Transverse colon (tissue), 3 donors: ENCODE data around the gene C11orf97.

Source experiments
- EP300 ChIP-seq: sonication (generic); formaldehyde crosslinking; IDR thresholded peaks from one replicate; pipeline ENCODE4 v1.6.1; 2017; ENCODE audit warnings: antibody characterized with exemption, low read depth
- POLR2A ChIP-seq: fragments of 450-650 bp; IDR thresholded peaks from one replicate; pipeline ENCODE4 v1.6.1; 2016; ENCODE audit warnings: antibody characterized with exemption, mild to moderate bottlenecking, moderate library complexity
- TF ChIP-seq, protein P1 (sequence below), 5 experiments: fragments of 200-600 bp in 3 of 5; fragments of 450-650 bp in 2 of 5; sonication (generic) in 3 of 5; IDR thresholded peaks; 1 replicate in 2 of 5; 2 replicates in 3 of 5; pipeline ENCODE4 v1.5.1; 2016 to 2017; ENCODE audit warnings: antibody characterized with exemption in 5 of 5, inconsistent platforms in 3 of 5, mild to moderate bottlenecking in 2 of 5, moderate library complexity in 1 of 5

GRCh38 chr11:94513091-94513490 is 830 bp downstream of the C11orf97 start:
- TF ChIP-seq, protein P1, sequence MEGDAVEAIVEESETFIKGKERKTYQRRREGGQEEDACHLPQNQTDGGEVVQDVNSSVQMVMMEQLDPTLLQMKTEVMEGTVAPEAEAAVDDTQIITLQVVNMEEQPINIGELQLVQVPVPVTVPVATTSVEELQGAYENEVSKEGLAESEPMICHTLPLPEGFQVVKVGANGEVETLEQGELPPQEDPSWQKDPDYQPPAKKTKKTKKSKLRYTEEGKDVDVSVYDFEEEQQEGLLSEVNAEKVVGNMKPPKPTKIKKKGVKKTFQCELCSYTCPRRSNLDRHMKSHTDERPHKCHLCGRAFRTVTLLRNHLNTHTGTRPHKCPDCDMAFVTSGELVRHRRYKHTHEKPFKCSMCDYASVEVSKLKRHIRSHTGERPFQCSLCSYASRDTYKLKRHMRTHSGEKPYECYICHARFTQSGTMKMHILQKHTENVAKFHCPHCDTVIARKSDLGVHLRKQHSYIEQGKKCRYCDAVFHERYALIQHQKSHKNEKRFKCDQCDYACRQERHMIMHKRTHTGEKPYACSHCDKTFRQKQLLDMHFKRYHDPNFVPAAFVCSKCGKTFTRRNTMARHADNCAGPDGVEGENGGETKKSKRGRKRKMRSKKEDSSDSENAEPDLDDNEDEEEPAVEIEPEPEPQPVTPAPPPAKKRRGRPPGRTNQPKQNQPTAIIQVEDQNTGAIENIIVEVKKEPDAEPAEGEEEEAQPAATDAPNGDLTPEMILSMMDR (IDR thresholded peaks at IDR 0.05): no peak
- no peak for TF ChIP-seq EP300
- no peak for TF ChIP-seq POLR2A
